ENCODE data around the gene DNAH7.

- TF ChIP-seq EP300 (IDR thresholded peaks at IDR 0.05; ENCODE audit: borderline replicate concordance in 1 of 2, low read depth in 2 of 2, low read length in 2 of 2) (no peak), NRF1 (IDR thresholded peaks at IDR 0.05; ENCODE audit: low read depth, low read length) (no peak), POU5F1 (IDR thresholded peaks at IDR 0.05; ENCODE audit: low read depth, low read length) (no peak), CBX5 (IDR thresholded peaks at IDR 0.05; ENCODE audit: low read depth, low read length) (no peak), JUN (IDR thresholded peaks at IDR 0.05; ENCODE audit: low read depth, low read length) (no peak), RAD21 (IDR thresholded peaks at IDR 0.05 in 1 of 2, conservative IDR thresholded peaks at IDR 0.05 in 1 of 2; ENCODE audit: low read depth in 2 of 2, low read length in 2 of 2) (no peak), EZH2 (IDR thresholded peaks at IDR 0.05; ENCODE audit: low read depth, low read length, severe bottlenecking) (no peak), POLR2A (IDR thresholded peaks at IDR 0.05; ENCODE audit: control extremely low read depth in 1 of 2, low read depth in 2 of 2, low read length in 2 of 2) (no peak), MAX (IDR thresholded peaks at IDR 0.05) (no peak)
- TF ChIP-seq, protein P1, sequence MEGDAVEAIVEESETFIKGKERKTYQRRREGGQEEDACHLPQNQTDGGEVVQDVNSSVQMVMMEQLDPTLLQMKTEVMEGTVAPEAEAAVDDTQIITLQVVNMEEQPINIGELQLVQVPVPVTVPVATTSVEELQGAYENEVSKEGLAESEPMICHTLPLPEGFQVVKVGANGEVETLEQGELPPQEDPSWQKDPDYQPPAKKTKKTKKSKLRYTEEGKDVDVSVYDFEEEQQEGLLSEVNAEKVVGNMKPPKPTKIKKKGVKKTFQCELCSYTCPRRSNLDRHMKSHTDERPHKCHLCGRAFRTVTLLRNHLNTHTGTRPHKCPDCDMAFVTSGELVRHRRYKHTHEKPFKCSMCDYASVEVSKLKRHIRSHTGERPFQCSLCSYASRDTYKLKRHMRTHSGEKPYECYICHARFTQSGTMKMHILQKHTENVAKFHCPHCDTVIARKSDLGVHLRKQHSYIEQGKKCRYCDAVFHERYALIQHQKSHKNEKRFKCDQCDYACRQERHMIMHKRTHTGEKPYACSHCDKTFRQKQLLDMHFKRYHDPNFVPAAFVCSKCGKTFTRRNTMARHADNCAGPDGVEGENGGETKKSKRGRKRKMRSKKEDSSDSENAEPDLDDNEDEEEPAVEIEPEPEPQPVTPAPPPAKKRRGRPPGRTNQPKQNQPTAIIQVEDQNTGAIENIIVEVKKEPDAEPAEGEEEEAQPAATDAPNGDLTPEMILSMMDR (IDR thresholded peaks at IDR 0.05; ENCODE audit: control extremely low read depth in 1 of 3, insufficient read depth in 1 of 3, low read depth in 1 of 3, low read length in 3 of 3) = no peak
- TF ChIP-seq, protein P2, sequence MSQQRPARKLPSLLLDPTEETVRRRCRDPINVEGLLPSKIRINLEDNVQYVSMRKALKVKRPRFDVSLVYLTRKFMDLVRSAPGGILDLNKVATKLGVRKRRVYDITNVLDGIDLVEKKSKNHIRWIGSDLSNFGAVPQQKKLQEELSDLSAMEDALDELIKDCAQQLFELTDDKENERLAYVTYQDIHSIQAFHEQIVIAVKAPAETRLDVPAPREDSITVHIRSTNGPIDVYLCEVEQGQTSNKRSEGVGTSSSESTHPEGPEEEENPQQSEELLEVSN (IDR thresholded peaks at IDR 0.05) = no peak
Observed at GRCh38 chr2:195863564-195863963, 205.1 kb downstream of the DNAH7 start.
